C4-2B (cell line): ENCODE data around the gene KLHL2.
A peak's percentile ranks its signal among the peaks of the same experiment; 100 is the strongest.
"Not testable (repeated sequence)": the region's sequence is repeated elsewhere in the genome, so short reads cannot be mapped to it uniquely, and the experiment has no call there.

Experiments
- H3K27ac ChIP-seq: fragments of 450-650 bp; 2 replicates; pipeline ENCODE4 v1.5.1; 2017
- CTCF ChIP-seq: fragments of 450-650 bp; conservative IDR thresholded peaks from 2 replicates; pipeline ENCODE4 v1.5.1; 2017; ENCODE audit warnings: mild to moderate bottlenecking
- ZFX ChIP-seq: fragments of 450-650 bp; IDR thresholded peaks from 2 replicates; pipeline ENCODE4 v1.6.1; 2017

The KLHL2 gene

DNA sequence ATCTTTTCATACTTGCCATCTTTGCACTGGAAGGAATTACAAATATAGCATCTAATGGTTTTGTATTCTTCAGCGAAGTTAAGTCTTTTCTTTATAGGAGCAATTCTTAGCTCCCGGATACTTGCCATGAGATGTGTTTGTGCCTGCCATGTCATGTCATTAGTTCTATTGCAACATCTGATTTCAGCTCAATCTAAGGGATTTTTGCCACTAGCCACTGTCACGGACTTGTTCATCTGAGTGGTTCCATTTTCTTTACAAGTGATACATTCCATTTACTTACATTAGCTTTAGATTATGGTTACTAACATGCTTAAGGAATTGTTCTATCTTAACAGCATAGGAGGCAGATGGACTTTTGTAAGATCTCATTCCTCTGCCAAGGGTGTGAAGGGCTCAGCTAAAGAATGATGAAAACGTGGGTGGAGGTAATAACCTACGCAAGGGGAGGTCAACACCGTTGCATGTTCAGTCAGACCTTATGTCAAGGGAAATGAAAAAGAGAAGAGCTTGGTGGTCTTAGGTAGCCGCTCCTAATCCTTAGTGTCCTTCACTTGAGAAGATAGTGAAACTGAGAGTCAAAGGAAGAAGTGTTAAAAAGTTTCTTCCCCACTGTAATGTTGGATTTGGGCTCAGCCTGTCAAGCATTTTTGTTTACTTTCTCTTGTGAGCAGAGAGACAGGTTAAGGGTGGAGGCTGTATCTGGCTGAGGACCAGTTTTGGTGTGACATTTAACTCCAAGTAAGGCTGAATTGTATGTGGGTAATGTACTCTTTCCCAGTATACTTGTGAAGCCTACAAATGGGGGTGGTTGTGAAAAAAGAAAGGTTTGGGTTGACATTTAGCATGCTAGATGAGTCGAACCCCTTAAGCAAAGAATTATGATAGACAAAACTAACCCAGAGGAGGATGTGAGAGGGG is 3.6 kb upstream of the KLHL2 start:
- no peak overlapping the region for H3K27ac ChIP-seq
- no peak for TF ChIP-seq CTCF
- no peak for TF ChIP-seq ZFX

DNA sequence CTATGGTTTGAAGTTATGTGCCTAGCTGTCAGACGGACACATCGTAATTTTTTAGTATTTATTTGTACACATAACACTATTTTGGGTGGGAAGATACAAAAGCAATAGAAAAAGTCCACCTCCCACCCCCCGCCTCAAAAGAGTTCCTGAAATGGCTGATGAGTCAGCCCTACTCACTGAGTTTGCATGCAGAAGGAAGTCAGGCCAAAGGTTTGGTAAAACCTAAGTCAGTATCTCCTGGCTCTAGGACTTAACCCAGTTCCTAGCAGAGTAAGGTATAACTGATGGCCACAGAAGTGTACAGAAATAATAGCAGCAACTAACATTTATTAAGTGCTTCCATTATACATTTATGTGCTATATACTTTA is 2.9 kb upstream of the KLHL2 start:
- no peak overlapping the region for H3K27ac ChIP-seq
- no peak for TF ChIP-seq CTCF
- TF ChIP-seq ZFX = no peak

DNA sequence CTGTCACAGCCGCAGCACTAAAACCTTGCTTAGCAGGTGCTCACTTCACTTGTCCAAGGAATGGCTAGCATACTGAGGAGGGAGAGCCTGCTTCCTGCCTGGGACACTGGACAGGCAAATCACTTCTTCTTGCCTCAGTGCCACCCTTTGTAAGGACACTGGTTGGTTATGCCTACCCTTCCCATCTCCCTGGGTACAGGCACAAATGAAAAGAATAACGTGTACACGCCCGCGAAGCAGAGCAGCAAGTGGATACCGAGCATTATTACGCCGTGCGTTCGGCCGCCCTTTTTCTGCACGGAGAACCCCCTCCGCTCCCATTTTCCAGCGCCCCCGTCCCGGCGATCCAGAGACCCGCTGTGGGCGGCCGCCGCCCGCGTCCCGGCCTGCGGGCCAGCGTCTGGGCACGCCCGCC is 338 bp upstream of the KLHL2 start:
- TF ChIP-seq ZFX = no peak
- TF ChIP-seq CTCF = no peak
- H3K27ac ChIP-seq = peak overlapping the region; percentile 73

DNA sequence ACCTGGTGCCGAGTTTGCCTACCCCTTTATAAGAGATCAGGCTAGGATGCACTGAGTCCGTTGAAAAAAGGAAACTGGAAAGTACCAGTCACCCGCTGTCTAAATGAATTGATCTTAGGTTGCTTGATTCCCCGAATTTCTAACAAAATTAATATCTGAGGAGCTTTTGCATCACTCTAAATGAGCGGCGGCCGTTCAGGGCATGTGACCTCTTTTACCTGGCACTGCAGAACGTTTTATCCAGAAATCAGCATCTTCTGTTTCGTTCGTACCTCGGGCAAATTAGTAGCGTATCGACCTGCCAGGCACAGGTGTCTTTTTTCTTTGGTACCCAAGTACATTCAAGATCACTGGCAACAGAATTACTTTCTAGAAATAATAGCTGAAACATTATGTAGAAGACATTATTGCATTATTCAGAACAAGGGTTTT is 876 bp downstream of the KLHL2 start:
- TF ChIP-seq CTCF = no peak
- no peak for TF ChIP-seq ZFX
- peak overlapping the region; percentile 73 for H3K27ac ChIP-seq

GRCh38 chr4:165208741-165209388 is 1.5 kb downstream of the KLHL2 start:
- TF ChIP-seq ZFX (no peak), CTCF (no peak)
- no peak overlapping the region for H3K27ac ChIP-seq

GRCh38 chr4:165209796-165210195 is 2.4 kb downstream of the KLHL2 start:
- no peak overlapping the region for H3K27ac ChIP-seq
- no peak for TF ChIP-seq CTCF
- TF ChIP-seq ZFX = no peak

GRCh38 chr4:165210566-165210965 is 3.2 kb downstream of the KLHL2 start:
- TF ChIP-seq CTCF (no peak), ZFX (no peak)
- no peak overlapping the region for H3K27ac ChIP-seq

DNA sequence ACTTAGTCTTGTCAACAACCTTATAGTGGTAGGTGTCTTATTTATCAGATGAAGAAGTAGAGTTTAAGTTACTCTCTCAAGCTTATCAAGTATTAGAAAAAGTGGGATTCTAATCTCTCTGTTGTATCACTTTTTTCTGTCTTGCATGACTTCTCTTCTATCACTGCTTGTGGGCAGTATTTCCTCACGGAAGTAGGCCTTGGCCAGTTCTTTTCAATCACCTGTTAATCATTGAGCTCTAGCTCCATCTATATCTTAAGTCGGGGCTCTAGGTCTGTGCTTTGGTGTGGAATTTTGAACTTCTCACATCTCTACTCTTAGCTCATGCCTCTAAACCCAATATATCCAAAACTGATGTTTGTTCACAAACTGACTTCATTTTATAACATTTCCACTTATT is 5.3 kb downstream of the KLHL2 start:
- not testable (repeated sequence) for H3K27ac ChIP-seq

GRCh38 chr4:165213404-165213803 is 6.0 kb downstream of the KLHL2 start:
- not testable (repeated sequence) for H3K27ac ChIP-seq

- not testable (repeated sequence) for H3K27ac ChIP-seq
Measured at GRCh38 chr4:165213991-165214709, 6.8 kb downstream of the KLHL2 start.
